Left cardiac atrium (tissue), 4 donors: ENCODE data around the gene TMEM134. TPM values are rescaled to one million over a fixed set of nuclear protein-coding genes. Genes with fewer than 3 reads are reported as not detected.
"Not testable (repeated sequence)": the region's sequence is repeated elsewhere in the genome, so short reads cannot be mapped to it uniquely, and the experiment has no call there.

Experiments used
- ATAC-seq, 2 donors: fragments of 200-7000 bp; cut with Tn5 transposase; one replicate each; pipeline ENCODE4 v1.9.1; 2020; ENCODE audit warnings: mild to moderate bottlenecking in 2 of 2, moderate library complexity in 2 of 2
- DNase-seq: peaks from one replicate; pipeline ENCODE4 v3.0.0-alpha.2; 2020
- intact Hi-C, 2 donors: fragments of 100-400 bp; cut with DNase I; formaldehyde crosslinking; loops; one replicate each; pipeline versions ENCODE4 v1.14.1 to v1.15.1; 2022 to 2023
- long read RNA-seq: library from polyadenylated mRNA; unstranded; transcript quantifications from one replicate; pipeline ENCODE4 v2.0.0, GENCODE V29; 2021
- total RNA-seq, 2 donors: library from RNA; stranded (reverse); fragmentation: NEBNext Ultra II Directional; extraction: Animal tissue kit (Norgen Biotek cat#: 25700); gene quantifications; one replicate each; pipeline ENCODE4 v1.2.1, GENCODE V29; 2021
- donor health status: DM: no; HTN: yes; CAD: no.
- donor health status: DM: no; HTN: yes; CAD: no; lungs with severe emphysema.
- donor health status: DM: yes; HTN: yes; CAD: no.
- donor health status: Dilated cardiomyopathy.

TMEM134 gene, protein sequence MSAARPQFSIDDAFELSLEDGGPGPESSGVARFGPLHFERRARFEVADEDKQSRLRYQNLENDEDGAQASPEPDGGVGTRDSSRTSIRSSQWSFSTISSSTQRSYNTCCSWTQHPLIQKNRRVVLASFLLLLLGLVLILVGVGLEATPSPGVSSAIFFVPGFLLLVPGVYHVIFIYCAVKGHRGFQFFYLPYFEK
- 10 to 100 TPM; 50.5 to 58.1 TPM for total RNA-seq
- long read RNA-seq, transcript TMEM134-201 (7 exons, 3,534 nt): major isoform, 9 of 15 reads
- long read RNA-seq, partial matches to known transcripts: 0 of 15 reads
- long read RNA-seq, other reads (novel, unspliced or antisense): 6 of 15 reads

DNA sequence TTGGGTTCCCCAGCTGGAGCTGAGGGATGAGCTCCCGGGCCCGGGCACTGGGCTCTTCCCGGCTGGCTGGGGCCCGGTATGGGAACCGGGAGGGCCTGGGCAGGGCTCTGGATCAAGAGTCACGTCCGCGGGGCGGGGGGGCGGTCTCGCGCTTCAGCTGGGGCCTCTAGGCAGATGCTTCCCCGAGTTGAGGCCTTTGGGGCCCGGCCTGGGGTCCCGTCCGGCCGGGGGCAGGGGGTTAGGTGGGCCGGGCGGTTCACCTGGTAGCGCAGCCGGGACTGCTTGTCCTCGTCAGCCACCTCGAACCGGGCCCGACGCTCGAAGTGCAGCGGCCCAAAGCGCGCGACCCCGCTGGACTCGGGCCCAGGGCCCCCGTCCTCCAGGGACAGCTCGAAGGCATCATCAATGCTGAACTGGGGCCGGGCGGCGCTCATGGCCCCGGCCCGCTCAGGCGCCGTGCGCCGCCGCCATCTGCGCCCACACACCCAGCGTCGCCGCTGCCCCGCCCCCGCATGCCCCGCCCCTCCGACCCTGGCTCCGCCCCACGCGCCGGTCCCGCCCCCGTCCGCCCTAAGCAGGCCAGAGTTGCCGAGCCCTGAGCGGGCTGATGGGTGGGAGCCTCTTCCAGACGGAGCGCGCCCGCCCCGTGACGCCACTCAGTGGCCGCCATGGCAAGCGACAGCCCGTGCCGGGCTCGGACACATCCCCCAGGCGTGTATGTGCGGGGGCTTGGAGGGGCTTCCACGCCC lies at the start of gene TMEM134:
TSS of gene TMEM134 (minus strand) at position 493 of the 749 bp plus-strand sequence. CDS start at position 434, 59 bp downstream.
- peak; percentile 93 for DNase-seq
- intact Hi-C loops: loop anchor here in 1 of 2 donors (10.0 kb wide), 1 partner anchor 64 kb away; the partner anchor contains the start of genes PPP1CA and TBC1D10C
- peak; percentile 92 to 95 for ATAC-seq

DNA sequence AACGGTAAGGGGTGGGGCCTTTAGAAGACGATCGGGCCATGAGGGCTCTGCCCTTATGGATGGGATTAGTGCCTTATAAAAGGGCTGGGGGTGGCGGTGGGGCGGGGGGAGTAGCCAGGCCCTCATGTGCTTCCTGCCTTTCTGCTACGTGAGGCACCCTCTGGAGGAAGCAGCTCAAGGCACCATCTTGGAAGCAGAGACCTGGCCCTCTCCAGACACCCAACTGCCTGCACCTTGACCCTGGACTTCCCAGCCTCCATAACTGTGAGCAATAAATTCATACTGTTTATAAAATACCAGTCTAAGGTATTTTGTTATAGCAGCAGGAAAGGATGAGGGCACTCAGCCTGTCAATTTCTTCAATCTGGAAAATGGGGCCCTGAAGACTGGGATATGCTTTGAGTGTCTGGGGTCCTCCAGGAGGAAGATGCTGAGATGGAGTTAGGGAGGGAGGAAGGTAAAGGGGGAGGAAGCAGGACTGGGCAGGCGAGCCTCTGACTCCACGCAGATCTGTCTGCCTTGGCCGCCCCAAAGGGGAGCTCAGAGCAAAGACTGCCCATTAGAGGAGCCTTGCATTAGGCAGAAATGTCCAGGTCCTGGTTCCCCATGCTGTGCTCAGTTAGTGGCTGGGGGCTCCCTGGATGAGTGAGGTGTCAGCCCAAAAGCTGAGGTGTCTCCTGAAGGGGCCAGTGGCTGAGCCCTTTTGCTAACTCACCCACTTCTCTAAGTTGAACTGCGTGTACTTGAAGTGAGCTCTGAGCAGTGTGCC lies 48.9 kb upstream of the TMEM134 start:
- intact Hi-C loops: no loop called here
- DNase-seq (no peak), ATAC-seq (no peak)

DNA sequence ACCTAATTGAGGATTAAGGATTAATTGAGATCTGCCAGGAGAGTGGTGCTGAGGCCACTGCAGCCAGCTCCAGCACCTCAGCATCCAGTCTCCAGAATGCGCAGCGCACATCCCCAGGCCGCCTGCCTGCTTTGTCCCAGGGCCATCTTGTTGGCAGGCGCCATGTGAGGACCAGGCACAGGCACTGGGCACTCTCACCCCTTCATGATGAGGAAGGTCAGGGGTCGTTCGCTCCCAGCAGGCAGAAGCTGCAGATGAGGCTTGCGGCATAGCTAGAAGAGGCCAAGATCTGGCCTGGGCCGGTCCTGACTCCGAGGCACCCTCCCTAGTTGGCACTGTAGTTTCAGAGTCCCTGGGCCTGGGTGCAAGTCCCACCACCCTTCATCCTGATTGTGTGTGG lies 47.8 kb upstream of the TMEM134 start:
- intact Hi-C loops: no loop called here
- no peak for ATAC-seq

DNA sequence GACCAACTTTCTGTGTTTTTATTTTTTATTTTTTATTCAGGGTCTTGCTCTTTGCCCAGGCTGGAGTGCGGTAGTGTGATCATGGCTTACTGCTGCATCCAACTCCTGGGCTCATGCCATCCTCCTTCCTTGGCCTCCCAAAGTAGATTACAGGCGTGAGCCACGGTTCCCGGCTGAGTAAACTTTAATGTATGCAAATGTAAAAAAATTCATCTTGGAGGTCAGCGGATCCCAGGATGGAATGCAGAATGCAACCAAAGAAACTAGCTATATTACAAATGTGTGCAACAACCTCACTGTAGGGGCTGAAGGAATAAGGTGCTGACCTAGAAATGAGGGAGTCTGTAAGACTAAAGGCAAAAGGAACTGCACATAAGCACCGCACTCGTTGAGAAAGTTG lies 45.1 kb upstream of the TMEM134 start:
- ATAC-seq: no peak
- intact Hi-C loops: no loop called here
- no peak for DNase-seq

More for the DNA sequence above, 47.8 kb upstream of the TMEM134 start:
- DNase-seq: no peak

DNA sequence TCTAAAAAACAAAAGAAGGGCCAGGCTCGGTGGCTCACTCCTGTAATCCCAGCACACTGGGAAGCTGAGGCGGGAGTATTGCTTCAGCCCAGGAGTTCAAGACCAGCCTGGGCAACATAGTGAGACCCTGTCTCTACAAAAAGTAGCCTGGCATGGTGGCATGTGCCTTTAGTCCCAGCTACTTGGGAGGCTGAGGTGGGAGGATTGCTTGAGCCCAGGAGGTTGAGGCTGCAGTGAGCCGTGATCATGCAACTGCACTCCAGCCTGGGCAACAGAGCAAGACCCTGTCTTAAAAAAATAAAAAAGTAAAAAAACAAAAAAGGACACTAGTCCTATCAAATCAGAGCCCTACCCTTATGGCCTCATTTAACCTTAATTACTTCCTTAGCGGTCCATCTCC lies 42.5 kb upstream of the TMEM134 start:
- ATAC-seq, DNase-seq, intact Hi-C loops: not testable (repeated sequence)

DNA sequence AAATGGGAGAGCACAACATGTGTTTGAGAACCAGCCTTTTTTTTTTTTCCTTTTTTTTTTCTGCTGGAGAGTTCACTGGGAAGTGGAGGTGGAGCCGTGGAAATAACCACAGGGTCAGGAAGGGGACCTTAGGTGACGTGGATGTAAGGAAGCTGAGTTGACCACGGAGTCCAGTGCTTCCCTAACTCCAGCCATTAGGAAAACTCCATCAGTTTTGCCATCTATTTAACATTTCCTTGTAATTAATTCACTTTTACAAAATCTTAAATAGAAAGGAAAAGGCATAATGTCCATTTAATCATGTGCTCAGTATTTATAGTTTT lies 40.9 kb upstream of the TMEM134 start:
- DNase-seq (no peak), ATAC-seq (no peak)
- intact Hi-C loops: no loop called here

DNA sequence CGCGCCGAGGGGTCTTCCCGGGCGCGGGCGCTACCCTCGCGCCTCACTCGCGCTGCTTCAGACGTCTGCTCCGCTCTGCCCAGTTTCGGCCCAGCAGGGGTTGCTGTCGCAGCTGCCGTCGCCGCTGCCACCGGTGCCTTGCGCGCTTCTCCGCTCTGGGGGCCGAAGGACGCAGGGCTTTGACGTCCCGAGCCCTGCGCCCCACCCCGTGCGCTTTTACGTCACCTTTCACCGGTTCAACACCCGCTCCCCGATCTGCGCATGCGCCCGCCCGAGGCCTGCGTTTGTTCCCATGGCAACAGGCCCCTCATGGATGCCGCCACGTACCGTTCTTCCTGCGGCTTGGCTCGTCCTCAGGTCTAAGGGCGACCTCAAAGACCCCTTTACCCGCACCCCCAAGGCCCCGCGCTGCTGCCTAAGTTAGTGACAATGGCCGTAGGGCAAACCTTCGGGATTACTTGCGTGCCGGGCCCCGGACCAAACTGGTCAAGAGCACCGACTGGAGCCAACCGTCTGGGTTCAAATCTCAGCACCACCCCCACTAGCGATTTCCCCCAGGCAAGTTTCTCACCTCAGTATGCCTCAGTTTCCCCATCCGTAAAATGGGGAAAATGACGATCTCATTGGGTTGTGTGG lies 39.6 kb upstream of the TMEM134 start:
- intact Hi-C loops: loop anchor here (5.0 to 10.0 kb wide), 3 partner anchors 54 to 114 kb away; partner anchors contain the start of genes PPP1CA (in 1 of the 2), RAD9A (in 1 of the 2) and TBC1D10C (in 1 of the 2)
- peak; percentile 57 to 66 for ATAC-seq

DNA sequence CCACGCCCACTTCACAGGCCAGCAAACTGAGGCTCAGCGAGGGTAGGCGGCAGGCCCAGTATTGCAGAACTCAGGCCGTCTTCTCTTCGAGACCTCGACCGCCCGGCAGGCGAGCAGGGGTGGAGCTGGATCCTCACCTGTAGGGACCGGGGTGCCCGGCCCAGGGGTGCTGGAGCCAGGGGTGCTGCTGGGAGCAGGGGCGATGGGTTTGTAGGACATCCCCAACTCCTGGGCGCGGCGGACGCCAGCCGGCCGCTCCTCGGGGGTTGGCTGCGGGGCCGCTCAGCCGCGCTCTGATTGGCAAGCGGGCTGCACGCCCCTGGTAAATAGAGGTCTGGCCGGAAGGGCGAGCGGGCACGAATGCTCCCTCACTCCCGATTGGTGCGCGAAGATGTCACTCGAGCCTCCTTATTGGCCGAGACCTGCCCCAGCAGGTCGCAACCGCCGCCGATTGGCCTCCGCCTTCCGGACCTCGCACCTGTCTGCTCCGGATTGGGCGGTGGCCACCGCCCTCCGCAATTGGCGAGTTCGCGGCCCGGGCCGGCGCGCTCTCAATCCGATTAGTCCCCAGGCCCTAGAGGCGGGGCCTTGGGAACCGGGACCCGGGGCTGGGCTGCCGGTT lies 38.9 kb upstream of the TMEM134 start, which contains the start of gene CDK2AP2:
TSS of gene CDK2AP2 (minus strand) at position 299 of the 622 bp plus-strand sequence. CDS start at position 219, 80 bp downstream.
- ATAC-seq: peak; percentile 84 to 85
- peak; percentile 100 for DNase-seq
- intact Hi-C loops: loop anchor here (5.0 to 10.0 kb wide), 3 partner anchors 54 to 113 kb away; partner anchors contain the start of genes PPP1CA (in 1 of the 2), RAD9A (in 1 of the 2) and TBC1D10C (in 1 of the 2)

More for the DNA sequence above, 39.6 kb upstream of the TMEM134 start:
- peak; percentile 100 for DNase-seq

DNA sequence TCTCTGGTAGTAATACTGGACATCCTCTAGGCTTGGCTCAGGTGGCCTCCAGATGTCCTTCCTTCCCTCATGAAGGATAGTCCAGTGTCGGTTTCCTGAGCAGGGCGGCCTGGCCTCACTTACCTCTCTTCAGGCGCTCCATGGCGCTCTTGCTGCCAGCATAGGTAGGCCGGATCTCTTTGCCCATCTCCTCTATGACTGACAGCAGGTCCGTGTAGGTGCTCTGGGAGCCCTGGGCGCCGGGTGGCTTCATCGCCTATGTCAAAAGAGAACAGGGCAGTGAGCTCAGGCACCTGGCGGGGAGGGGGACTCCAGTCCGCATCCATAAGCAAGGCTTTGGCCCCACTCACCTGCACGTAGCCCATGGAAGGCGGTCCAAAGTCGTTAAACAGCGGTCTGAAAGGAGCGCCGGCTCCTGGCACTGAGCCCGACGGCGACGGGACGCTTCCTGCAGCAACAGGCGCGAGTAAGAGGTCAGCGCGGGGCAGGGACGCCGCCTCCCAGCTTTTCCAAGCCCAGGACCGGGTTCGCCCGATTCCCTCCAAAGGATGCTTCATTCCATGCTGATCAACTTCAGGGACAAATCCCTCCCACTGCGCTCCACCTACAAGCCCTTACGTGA lies 38.3 kb upstream of the TMEM134 start:
- intact Hi-C loops: loop anchor here (5.0 to 10.0 kb wide), 3 partner anchors 55 to 113 kb away; partner anchors contain the start of genes PPP1CA (in 1 of the 2), RAD9A (in 1 of the 2) and TBC1D10C (in 1 of the 2)
- no peak for ATAC-seq
- DNase-seq: peak; percentile 82

DNA sequence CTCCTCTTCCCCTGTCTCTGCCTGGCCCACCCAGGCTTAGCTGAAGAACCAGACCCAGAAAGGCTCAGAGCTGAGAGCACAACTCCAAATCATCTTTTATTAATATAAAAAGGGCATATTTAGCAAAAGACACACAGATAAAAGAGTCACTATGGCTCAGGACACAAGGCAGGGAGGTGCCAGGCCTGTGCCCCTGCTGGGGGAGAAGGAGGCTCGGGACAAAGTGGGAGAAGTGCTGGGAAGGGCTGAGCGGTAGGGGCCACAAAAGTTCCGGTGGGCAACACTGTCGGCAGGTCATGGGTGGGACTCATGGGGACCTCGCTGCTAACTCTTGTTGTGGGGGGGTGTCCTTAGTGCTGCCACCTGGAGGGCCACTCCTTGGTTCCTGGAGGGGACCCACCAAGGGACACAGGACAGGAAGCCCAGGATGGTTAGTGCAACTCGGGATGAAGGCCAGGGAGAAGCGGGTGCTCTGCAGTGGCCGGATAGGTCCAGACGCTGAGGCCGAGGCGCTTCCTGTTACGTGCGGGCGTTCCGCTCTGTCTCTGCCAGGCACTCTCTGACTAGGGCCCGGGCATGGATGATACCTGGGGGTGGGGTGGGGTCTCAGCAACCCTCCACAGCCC lies 37.5 kb upstream of the TMEM134 start:
- no peak for ATAC-seq
- intact Hi-C loops: loop anchor here (5.0 to 10.0 kb wide), 3 partner anchors 56 to 112 kb away; partner anchors contain the start of genes PPP1CA (in 1 of the 2), RAD9A (in 1 of the 2) and TBC1D10C (in 1 of the 2)
- no peak for DNase-seq

DNA sequence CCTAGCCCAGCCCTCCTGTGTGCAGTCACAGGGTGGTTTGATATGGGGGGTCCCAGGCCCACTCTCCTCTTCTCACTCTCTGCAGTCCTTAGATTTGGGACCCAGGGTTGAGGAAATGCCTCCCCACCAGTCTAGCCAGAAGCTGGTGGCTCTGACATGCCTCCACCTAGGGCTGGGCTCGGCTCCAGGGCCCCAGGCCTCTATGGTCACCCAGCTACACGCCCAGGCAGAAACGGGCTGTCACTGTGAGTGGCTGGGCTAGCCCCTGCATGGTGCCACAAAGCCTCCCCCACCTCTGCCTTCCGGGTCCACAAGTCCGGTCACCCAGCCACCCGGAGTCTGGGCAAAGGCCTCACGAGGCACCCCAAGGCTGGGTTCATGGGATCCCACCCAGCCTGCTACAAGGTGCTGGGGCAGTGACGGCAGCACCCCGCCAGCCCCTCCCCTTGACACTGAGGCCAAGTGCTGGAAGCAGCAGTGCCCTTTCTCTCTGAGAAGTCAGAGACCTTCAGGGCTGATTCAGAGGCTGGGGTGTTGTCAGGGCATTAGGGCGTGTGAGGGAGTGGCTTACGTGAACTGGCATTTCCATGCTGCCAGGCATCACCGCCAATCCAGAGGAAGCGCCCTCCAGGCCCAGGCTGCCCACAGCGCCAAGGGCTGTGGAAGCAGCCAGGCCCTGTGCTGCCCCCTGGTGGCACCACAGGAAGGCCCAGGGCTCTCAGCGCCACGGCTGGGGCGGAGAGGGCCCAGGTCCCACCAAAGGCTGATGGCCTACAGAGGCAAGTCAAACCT lies 36.8 kb upstream of the TMEM134 start:
- ATAC-seq (peak; percentile 60 to 61), DNase-seq (peak; percentile 92)
- intact Hi-C loops: loop anchor here (5.0 to 10.0 kb wide), 3 partner anchors 56 to 111 kb away; partner anchors contain the start of genes PPP1CA (in 1 of the 2), RAD9A (in 1 of the 2) and TBC1D10C (in 1 of the 2)

- intact Hi-C loops: loop anchor here (5.0 to 10.0 kb wide), 3 partner anchors 57 to 110 kb away; partner anchors contain the start of genes PPP1CA (in 1 of the 2), RAD9A (in 1 of the 2) and TBC1D10C (in 1 of the 2)
- DNase-seq (peak; percentile 78), ATAC-seq (peak; percentile 45 to 61)
Observed at GRCh38 chr11:67504950-67505581, 36.0 kb upstream of the TMEM134 start, which contains the start of gene PITPNM1. Gene PITPNM1, minus strand, starts transcription at chr11:67505363. Its CDS starts 1,183 bp downstream, at chr11:67504180.

DNA sequence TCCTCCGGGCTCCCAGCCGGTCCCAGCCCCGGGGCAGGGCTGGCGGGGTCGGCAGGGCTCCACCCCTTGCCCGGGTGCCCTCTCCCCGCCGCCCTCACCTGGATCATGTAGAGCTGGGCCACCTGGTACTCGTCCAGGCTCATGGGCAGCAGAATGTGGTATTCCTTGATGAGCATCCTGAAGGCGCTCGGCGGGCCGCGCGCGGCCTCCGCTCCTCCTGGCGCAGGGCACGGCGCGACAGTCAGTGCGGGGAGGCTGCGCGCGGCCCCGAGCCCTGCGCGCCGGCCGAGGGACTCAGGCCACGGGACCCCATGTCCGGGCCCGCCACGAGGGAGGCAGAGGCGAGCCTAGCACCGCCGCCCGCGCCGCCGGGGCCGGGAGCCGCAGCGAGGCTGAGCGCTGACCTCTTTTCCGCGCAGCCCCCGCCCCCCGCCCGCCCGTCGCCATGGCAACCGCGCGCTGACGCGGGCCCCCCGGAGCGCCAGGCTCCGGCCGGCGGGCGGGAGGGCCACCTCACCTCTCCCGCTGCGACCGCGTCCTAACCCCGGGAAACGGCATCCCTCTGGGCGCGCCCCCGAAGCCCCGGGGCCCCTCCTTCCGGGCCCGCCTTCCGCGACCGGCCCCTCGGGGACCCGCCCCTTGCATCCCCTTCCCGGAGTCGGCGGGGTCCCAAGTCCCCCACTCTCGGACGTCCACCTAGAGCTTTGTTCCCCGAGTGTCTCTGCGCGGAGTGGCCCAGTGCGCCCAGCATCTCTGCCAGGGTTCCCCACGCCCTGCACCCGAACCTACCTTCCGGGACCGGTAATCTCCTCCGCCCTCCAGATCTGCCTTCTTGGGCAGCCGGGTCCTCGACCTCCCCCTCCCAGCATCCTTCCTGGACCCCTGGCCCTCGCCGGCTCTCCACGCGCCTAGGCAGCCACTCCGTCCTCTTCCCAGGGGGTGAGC lies 35.2 kb upstream of the TMEM134 start:
- no peak for ATAC-seq
- DNase-seq: no peak
- intact Hi-C loops: loop anchor here in 1 of 2 donors (10.0 kb wide), 1 partner anchor 109 kb away; the partner anchor contains the start of gene RAD9A
